Caco-2 (cell line): Measurements from ENCODE around the gene COL21A1. TPM values are rescaled to one million over a fixed set of nuclear protein-coding genes. Genes with fewer than 3 reads are reported as not detected.

Experiments used
- BruUV-seq: library from RNA; stranded (reverse); fragments of 400-500 nt; replicated peaks from 2 replicates; lab custom pipeline; 2021; lab: Mats Ljungman, UMichigan
- CTCF ChIA-PET: fragments of 300-600 bp; sonication (Branson Sonifier 250); formaldehyde crosslinking; loops from one replicate; lab custom pipeline; 2022; ENCODE audit warnings: antibody characterized with exemption; lab: Charles Lee
- POLR2A ChIA-PET: fragments of 300-600 bp; sonication (Branson Sonifier 250); formaldehyde crosslinking; loops from one replicate; lab custom pipeline; 2022; ENCODE audit warnings: antibody characterized with exemption; lab: Charles Lee
- DNase-seq, 2 experiments: peaks; one replicate each; pipeline versions ENCODE4 v3.0.0 to v3.0.0-alpha.2; 2020 to 2022
- H3K27me3 ChIP-seq: replicated peaks from 2 replicates; pipeline ENCODE4 v1.6.0; 2011; ENCODE audit warnings: low read length; ENCODE audit not compliant: control insufficient read depth, insufficient read depth
- H3K36me3 ChIP-seq: 2 replicates; pipeline ENCODE4 v1.5.1; 2011; ENCODE audit warnings: low read length; ENCODE audit not compliant: control insufficient read depth, insufficient read depth
- H3K4me1 ChIP-seq: fragments of 250-450 bp; sonication (Bioruptor Pico); 2 replicates; pipeline ENCODE4 v1.5.1; 2020; ENCODE audit warnings: mild to moderate bottlenecking
- H3K4me3 ChIP-seq: 2 replicates; pipeline ENCODE4 v1.5.1; 2011; ENCODE audit warnings: low read depth, mild to moderate bottlenecking, control low read depth, low read length
- H3K9me3 ChIP-seq: fragments of 250-450 bp; sonication (Bioruptor Pico); 2 replicates; pipeline ENCODE4 v1.5.1; 2020; ENCODE audit warnings: mild to moderate bottlenecking, moderate library complexity
- H3K27ac Mint-ChIP-seq: one replicate; pipeline ENCODE4 v1.8.0; 2022; ENCODE audit warnings: mixed read lengths; ENCODE audit not compliant: unreplicated experiment
- H3K27me3 Mint-ChIP-seq: one replicate; pipeline ENCODE4 v1.8.0; 2022; ENCODE audit warnings: mixed read lengths; ENCODE audit not compliant: insufficient read depth, unreplicated experiment
- H3K36me3 Mint-ChIP-seq: one replicate; pipeline ENCODE4 v1.8.0; 2022; ENCODE audit warnings: mild to moderate bottlenecking, mixed read lengths; ENCODE audit not compliant: insufficient read depth, unreplicated experiment
- H3K4me1 Mint-ChIP-seq: one replicate; pipeline ENCODE4 v1.8.0; 2022; ENCODE audit warnings: low read depth, mixed read lengths; ENCODE audit not compliant: unreplicated experiment
- H3K4me3 Mint-ChIP-seq: one replicate; pipeline ENCODE4 v1.8.0; 2022; ENCODE audit warnings: mild to moderate bottlenecking, moderate library complexity, mixed read lengths; ENCODE audit not compliant: unreplicated experiment
- H3K9me3 Mint-ChIP-seq: one replicate; pipeline ENCODE4 v1.8.0; 2022; ENCODE audit warnings: mixed read lengths; ENCODE audit not compliant: unreplicated experiment
- CTCF ChIP-seq, 2 experiments: fragments of 200-600 bp in 1 of 2; IDR thresholded peaks; 1 replicate in 1 of 2; 2 replicates in 1 of 2; pipeline versions ENCODE4 v1.5.1 to v1.8.0; 2011 to 2022; ENCODE audit warnings: antibody characterized with exemption in 1 of 2, control low read depth in 1 of 2, inconsistent platforms in 1 of 2, low read depth in 1 of 2, low read length in 1 of 2, mild to moderate bottlenecking in 1 of 2, moderate library complexity in 1 of 2; ENCODE audit not compliant: insufficient read depth in 1 of 2, severe bottlenecking in 1 of 2, unreplicated experiment in 1 of 2
- intact Hi-C: fragments of 100-400 bp; cut with micrococcal nuclease; formaldehyde crosslinking; loops from one replicate; pipeline ENCODE4 v1.10.0; 2022; ENCODE audit not compliant: unreplicated experiment
- total RNA-seq: library from RNA; stranded (reverse); gene quantifications from 2 replicates; pipeline ENCODE4 v1.2.3, GENCODE V29; 2022

The COL21A1 gene
- total RNA-seq, 1 experiment from 2014 or later = 1.3 TPM

GRCh38 chr6:56104591-56104990 is 142.8 kb downstream of the COL21A1 start:
- peaks cover 3% of the 10 kb centered on the region for H3K9me3 Mint-ChIP-seq
- TF ChIP-seq CTCF (IDR thresholded peaks at IDR 0.05; ENCODE audit: insufficient read depth in 1 of 2, low read depth in 1 of 2, low read length in 1 of 2, severe bottlenecking in 1 of 2, unreplicated experiment in 1 of 2) = no peak
- Histone ChIP-seq H3K4me1 (no peaks in the 10 kb centered on the region), H3K9me3 (no peaks in the 10 kb centered on the region), H3K4me3 (no peak overlapping the region), H3K36me3 (no peaks in the 10 kb centered on the region), H3K27me3 (no peaks in the 10 kb centered on the region)
- intact Hi-C loops = no loop called here
- BruUV-seq = no TSS peak
- no peaks in the 10 kb centered on the region for H3K27me3 Mint-ChIP-seq
- ChIA-PET POLR2A (no interaction called here), CTCF (no interaction called here)
- no peaks in the 10 kb centered on the region for H3K36me3 Mint-ChIP-seq
- H3K4me1 Mint-ChIP-seq = no peaks in the 10 kb centered on the region
- DNase-seq = no peak
- no peak overlapping the region for H3K4me3 Mint-ChIP-seq
- H3K27ac Mint-ChIP-seq = no peak overlapping the region

GRCh38 chr6:56102216-56102615 is 145.2 kb downstream of the COL21A1 start:
- no peak for DNase-seq
- no peaks in the 10 kb centered on the region for H3K36me3 Mint-ChIP-seq
- Histone ChIP-seq H3K4me3 (no peak overlapping the region), H3K4me1 (no peaks in the 10 kb centered on the region), H3K27me3 (no peaks in the 10 kb centered on the region), H3K9me3 (no peaks in the 10 kb centered on the region), H3K36me3 (no peaks in the 10 kb centered on the region)
- H3K27me3 Mint-ChIP-seq = no peaks in the 10 kb centered on the region
- TF ChIP-seq CTCF (IDR thresholded peaks at IDR 0.05; ENCODE audit: insufficient read depth in 1 of 2, low read depth in 1 of 2, low read length in 1 of 2, severe bottlenecking in 1 of 2, unreplicated experiment in 1 of 2) = no peak
- no peaks in the 10 kb centered on the region for H3K4me1 Mint-ChIP-seq
- H3K27ac Mint-ChIP-seq = no peak overlapping the region
- BruUV-seq = no TSS peak
- ChIA-PET CTCF (no interaction called here), POLR2A (no interaction called here)
- peaks cover 10% of the 10 kb centered on the region for H3K9me3 Mint-ChIP-seq
- no peak overlapping the region for H3K4me3 Mint-ChIP-seq
- intact Hi-C loops = no loop called here

- H3K4me3 ChIP-seq = no peak overlapping the region
- H3K27me3 Mint-ChIP-seq = no peaks in the 10 kb centered on the region
- no peak for DNase-seq
- H3K36me3 Mint-ChIP-seq = no peaks in the 10 kb centered on the region
- intact Hi-C loops = no loop called here
- BruUV-seq = no TSS peak
- no peak overlapping the region for H3K27ac Mint-ChIP-seq
- H3K9me3 ChIP-seq = no peaks in the 10 kb centered on the region
- peaks cover 10% of the 10 kb centered on the region for H3K9me3 Mint-ChIP-seq
- H3K27me3 ChIP-seq = no peaks in the 10 kb centered on the region
- TF ChIP-seq CTCF (IDR thresholded peaks at IDR 0.05; ENCODE audit: insufficient read depth in 1 of 2, low read depth in 1 of 2, low read length in 1 of 2, severe bottlenecking in 1 of 2, unreplicated experiment in 1 of 2) = no peak
- H3K36me3 ChIP-seq = no peaks in the 10 kb centered on the region
- no peaks in the 10 kb centered on the region for H3K4me1 Mint-ChIP-seq
- ChIA-PET POLR2A (no interaction called here), CTCF (no interaction called here)
- no peaks in the 10 kb centered on the region for H3K4me1 ChIP-seq
- no peak overlapping the region for H3K4me3 Mint-ChIP-seq
Measured at GRCh38 chr6:56101141-56101553, 146.2 kb downstream of the COL21A1 start.
